Activated CD4-positive, alpha-beta T cell treated with anti-CD3 and anti-CD28 coated beads for 36 hours (primary cell): ENCODE results near the gene OR51E2. TPM values are rescaled to one million over a fixed set of nuclear protein-coding genes. Genes with fewer than 3 reads are reported as not detected.
"Not testable (repeated sequence)": the region's sequence is repeated elsewhere in the genome, so short reads cannot be mapped to it uniquely, and the experiment has no call there.

ENCODE experiments used
- ATAC-seq: fragments of 200-7000 bp; cut with Tn5 transposase; one replicate; pipeline ENCODE4 v1.10.0; 2021; ENCODE audit warnings: mild to moderate bottlenecking, moderate library complexity
- CTCF ChIA-PET: fragments of 350-600 bp; sonication (Branson Sonifier 250); formaldehyde crosslinking; loops from one replicate; lab custom pipeline; 2021; ENCODE audit warnings: antibody characterized with exemption; lab: Charles Lee
- POLR2A ChIA-PET: fragments of 350-600 bp; sonication (Branson Sonifier 250); formaldehyde crosslinking; loops from one replicate; lab custom pipeline; 2021; ENCODE audit warnings: antibody characterized with exemption, inconsistent platforms; lab: Charles Lee
- DNase-seq: peaks from one replicate; pipeline ENCODE4 v3.0.0-alpha.2; 2020
- H3K27ac Mint-ChIP-seq: one replicate; pipeline ENCODE4 v1.8.0; 2021; ENCODE audit warnings: mixed read lengths
- H3K27me3 Mint-ChIP-seq: one replicate; pipeline ENCODE4 v1.8.0; 2021; ENCODE audit warnings: mixed read lengths
- H3K36me3 Mint-ChIP-seq: one replicate; pipeline ENCODE4 v1.8.0; 2021; ENCODE audit warnings: low read depth, mixed read lengths
- H3K4me1 Mint-ChIP-seq: one replicate; pipeline ENCODE4 v1.8.0; 2021; ENCODE audit warnings: mixed read lengths
- H3K4me3 Mint-ChIP-seq: one replicate; pipeline ENCODE4 v1.8.0; 2021; ENCODE audit warnings: mild to moderate bottlenecking, moderate library complexity, mixed read lengths
- H3K9me3 Mint-ChIP-seq: one replicate; pipeline ENCODE4 v1.8.0; 2021; ENCODE audit warnings: low read depth, mixed read lengths
- intact Hi-C, 2 experiments: fragments of 100-400 bp; cut with DNase I in 1 of 2; cut with micrococcal nuclease in 1 of 2; formaldehyde crosslinking; loops; one replicate each; pipeline versions ENCODE4 v1.14.2 to v1.15.1; 2022 to 2024; cut with DNase I, micrococcal nuclease
- total RNA-seq, 2 experiments: library from RNA; stranded (reverse); gene quantifications; one replicate each; pipeline ENCODE4 v1.2.3, GENCODE V29; 2021

The OR51E2 gene, protein sequence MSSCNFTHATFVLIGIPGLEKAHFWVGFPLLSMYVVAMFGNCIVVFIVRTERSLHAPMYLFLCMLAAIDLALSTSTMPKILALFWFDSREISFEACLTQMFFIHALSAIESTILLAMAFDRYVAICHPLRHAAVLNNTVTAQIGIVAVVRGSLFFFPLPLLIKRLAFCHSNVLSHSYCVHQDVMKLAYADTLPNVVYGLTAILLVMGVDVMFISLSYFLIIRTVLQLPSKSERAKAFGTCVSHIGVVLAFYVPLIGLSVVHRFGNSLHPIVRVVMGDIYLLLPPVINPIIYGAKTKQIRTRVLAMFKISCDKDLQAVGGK
- not detected for total RNA-seq

DNA sequence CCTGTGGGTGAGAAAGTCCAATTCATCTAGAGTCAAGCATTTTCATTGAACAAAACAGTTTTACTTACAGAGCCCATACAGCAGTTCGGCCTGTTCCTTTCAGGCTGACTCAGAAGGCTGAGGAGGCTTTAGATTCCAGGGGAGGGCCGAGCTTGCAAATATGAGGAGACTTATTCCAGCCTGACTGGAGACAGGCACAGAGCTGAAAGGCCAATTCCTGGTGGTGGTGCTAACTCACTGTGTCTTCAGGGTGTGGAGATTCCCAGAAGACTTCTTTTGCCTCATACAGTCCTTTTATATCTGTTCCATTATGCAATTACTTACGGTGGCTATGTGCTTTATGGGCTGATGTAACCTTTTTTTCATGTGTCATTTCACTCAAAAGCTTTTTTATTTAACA, at the start of gene OR51E2:
OR51E2 (minus strand) TSS at position 269 of the 400 bp plus-strand sequence. CDS start 15,142 bp downstream, outside the sequence.
- no peak for DNase-seq

DNA sequence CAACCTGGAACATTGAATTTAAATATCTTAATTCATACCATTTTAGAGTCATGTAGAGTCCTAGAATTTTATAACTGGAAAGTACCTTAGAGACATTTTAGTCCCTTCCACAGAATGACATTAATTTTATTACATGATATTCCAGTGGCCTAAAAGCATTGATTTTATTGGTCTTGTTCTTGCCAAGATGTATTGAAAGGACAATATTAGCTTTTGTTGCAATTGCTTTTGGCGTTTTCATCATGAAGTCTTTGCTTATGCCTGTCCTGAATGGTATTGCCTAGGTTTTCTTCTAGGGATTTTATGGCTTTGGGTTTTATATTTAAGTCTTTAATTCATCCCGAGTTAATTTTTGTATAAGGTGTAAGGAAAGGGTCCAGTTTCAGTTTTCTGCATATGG, 43.1 kb upstream of the OR51E2 start:
- intact Hi-C loops, result no loop called here
- ATAC-seq, result no peak
- Mint-ChIP-seq H3K9me3 (no peaks in the 10 kb centered on the region), H3K27me3 (peaks cover 15% of the 10 kb centered on the region), H3K36me3 (no peaks in the 10 kb centered on the region), H3K4me3 (no peak overlapping the region), H3K4me1 (no peaks in the 10 kb centered on the region), H3K27ac (no peak overlapping the region)
- CTCF ChIA-PET, result no interaction called here
- DNase-seq, result no peak
- POLR2A ChIA-PET, result no interaction called here

More for the DNA sequence above, at the start of gene OR51E2:
- intact Hi-C loops, result no loop called here
- Mint-ChIP-seq H3K36me3 (no peaks in the 10 kb centered on the region), H3K4me3 (no peak within 1 kb of the TSS), H3K27me3 (peaks cover 10% of the 10 kb centered on the region), H3K9me3 (no peaks in the 10 kb centered on the region), H3K4me1 (no peaks in the 10 kb centered on the region), H3K27ac (no peak within 1 kb of the TSS)
- CTCF ChIA-PET, result interaction anchor here (1.3 kb wide), 1 partner anchor 60 kb away, joined by 3 read pairs; the partner anchor contains the start of gene OR51D1
- POLR2A ChIA-PET, result no interaction called here
- ATAC-seq, result no peak

DNA sequence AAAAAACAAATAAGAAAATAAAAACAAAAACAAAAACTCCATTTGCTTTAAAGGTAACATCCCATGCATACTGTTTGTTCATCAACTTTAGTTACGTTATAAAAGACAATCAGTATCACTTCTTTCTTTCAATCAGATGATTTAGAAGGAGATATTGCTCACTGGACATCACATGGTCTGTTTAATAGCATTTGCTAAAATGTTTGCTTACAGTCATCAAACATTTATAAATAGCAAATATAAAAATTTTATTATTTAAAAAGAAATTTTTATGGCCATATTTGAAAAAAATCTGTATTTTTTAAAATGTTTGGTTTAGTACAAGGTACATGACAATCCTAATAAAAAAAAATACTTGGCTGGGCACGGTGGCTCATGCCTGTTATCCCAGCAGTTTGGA, 29.5 kb upstream of the OR51E2 start:
- Mint-ChIP-seq H3K27me3 (no peaks in the 10 kb centered on the region), H3K36me3 (no peaks in the 10 kb centered on the region), H3K9me3 (no peaks in the 10 kb centered on the region), H3K4me3 (no peak overlapping the region), H3K27ac (no peak overlapping the region), H3K4me1 (no peaks in the 10 kb centered on the region)
- intact Hi-C loops, result no loop called here
- no peak for ATAC-seq
- ChIA-PET POLR2A (no interaction called here), CTCF (no interaction called here)
- no peak for DNase-seq

DNA sequence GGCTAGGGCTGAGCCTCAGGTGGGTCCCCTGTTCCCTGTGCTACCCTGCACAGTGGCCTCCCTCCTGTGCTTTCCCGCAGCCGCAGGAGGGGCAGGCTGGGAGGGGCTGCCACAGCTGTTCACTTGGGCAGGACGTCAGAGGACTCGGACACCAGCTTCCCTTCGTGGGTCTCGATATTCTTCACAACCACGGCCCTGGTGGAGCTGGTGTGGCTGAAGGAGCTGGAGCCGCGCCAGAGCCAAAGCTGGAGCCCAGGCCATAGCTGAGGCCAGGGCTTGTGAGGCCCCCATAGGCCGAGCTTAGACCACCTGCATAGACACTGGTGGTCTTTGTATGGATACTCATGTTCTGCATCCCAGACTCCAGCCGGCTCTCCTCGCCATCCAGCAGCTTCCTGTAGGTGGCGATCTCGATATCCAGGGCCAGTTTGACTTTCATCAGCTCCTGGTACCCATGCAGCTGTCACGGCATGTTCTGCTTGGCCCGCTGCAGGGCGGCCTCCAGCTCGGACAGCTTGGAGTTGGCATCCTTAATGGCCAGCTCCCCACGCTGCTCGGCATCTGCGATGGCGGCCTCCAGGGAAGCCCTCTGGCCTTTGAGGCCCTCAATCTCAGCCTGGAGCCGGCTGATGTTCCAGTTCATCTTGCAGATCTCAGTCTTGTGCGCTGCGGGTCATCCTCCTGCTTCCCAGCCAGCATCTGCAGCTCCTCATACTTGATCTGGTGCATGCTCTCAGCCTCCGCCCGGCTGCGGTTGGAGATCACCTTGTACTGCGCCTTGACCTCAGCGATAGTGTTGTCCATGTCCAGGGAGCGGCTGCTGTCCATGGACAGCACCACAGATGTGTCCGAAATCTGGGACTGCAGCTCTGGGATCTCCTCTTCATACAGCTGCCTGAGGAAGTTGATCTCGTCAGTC, 25.2 kb upstream of the OR51E2 start:
- H3K36me3 Mint-ChIP-seq, H3K27me3 Mint-ChIP-seq, H3K27ac Mint-ChIP-seq, H3K4me1 Mint-ChIP-seq, ATAC-seq, DNase-seq, intact Hi-C loops, H3K9me3 Mint-ChIP-seq, POLR2A ChIA-PET, CTCF ChIA-PET, H3K4me3 Mint-ChIP-seq: not testable (repeated sequence)

DNA sequence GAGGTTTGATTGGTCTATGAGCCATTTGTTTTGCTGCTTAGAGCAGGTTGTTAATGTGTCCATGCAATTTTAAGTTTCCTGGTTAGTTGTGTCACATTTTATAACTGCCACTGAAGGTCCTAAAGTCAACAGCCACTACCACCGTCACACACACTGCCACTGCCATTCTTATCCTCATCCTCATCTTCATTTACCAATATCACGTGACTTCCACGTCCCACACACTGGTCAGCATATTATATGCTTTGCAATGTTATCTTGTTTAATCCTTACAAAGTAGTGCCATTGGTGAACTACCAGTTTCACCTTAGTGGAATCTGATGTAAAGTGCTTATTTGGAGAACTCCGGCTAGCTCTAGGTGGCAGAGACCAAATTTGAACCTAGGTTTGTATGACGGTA, 16.6 kb upstream of the OR51E2 start:
- H3K27ac Mint-ChIP-seq, result no peak overlapping the region
- H3K27me3 Mint-ChIP-seq, result peaks cover 18% of the 10 kb centered on the region
- CTCF ChIA-PET, result no interaction called here
- no peaks in the 10 kb centered on the region for H3K4me1 Mint-ChIP-seq
- no peaks in the 10 kb centered on the region for H3K9me3 Mint-ChIP-seq
- H3K36me3 Mint-ChIP-seq, result no peaks in the 10 kb centered on the region
- POLR2A ChIA-PET, result no interaction called here
- no peak for ATAC-seq
- DNase-seq, result no peak
- H3K4me3 Mint-ChIP-seq, result no peak overlapping the region
- intact Hi-C loops, result loop anchor here in 1 of 2 experiments (2.0 kb wide), 1 partner anchor 21 kb away; no protein-coding TSS in a partner anchor

DNA sequence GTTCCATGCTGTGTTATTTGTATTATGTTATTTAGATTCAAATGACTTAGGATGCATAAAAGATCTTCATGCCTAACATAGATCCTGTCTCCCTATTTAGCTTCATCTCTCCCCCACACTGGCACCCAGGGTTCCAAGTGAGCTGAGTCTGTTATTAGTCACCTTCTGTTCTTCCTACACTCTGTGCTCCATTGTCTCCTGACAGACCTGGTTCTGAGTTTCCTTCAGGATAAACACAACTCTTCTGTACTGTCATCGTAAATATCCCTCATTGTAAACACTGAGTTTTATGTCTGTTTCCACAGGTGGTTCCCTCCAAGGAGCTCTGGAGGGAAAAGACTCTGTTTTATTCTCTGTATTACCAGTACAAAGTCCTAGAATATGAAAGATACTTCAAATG, 15.6 kb upstream of the OR51E2 start:
- intact Hi-C loops, result no loop called here
- H3K4me3 Mint-ChIP-seq, result no peak overlapping the region
- H3K36me3 Mint-ChIP-seq, result no peaks in the 10 kb centered on the region
- ChIA-PET POLR2A (no interaction called here), CTCF (no interaction called here)
- H3K27me3 Mint-ChIP-seq, result peaks cover 14% of the 10 kb centered on the region
- H3K27ac Mint-ChIP-seq, result no peak overlapping the region
- no peak for DNase-seq
- no peaks in the 10 kb centered on the region for H3K4me1 Mint-ChIP-seq
- no peak for ATAC-seq
- no peaks in the 10 kb centered on the region for H3K9me3 Mint-ChIP-seq

DNA sequence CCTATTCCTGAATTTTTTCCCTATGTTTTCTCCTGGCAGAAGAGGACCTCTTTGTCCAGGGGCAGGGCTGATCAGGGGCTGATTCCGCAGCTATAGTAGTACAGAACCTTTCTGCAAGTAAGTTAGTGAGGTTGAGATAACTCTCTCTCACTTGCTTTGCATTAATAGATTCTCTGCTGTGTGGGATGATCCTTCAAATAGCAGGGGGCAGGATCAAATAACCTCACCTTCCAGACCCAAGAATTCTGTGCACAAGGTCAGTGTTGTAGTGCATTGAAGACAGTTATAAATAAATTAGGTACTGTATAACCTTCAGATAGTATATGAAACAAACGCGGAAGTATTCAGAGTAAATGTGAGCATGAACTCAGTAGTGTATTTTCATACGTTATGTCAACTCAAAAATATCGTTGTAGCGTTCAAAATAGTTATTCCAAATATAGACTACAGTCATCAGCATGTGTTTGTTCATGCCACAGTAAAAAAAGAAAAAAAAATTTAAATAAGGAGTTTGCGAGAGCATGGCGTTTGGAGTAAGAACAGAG, 7.2 kb upstream of the OR51E2 start:
- intact Hi-C loops, result no loop called here
- no peak overlapping the region for H3K4me3 Mint-ChIP-seq
- ATAC-seq (no peak), DNase-seq (no peak)
- H3K27me3 Mint-ChIP-seq, result peaks cover 14% of the 10 kb centered on the region
- POLR2A ChIA-PET, result no interaction called here
- H3K4me1 Mint-ChIP-seq, result no peaks in the 10 kb centered on the region
- H3K36me3 Mint-ChIP-seq, result no peaks in the 10 kb centered on the region
- H3K9me3 Mint-ChIP-seq, result no peaks in the 10 kb centered on the region
- CTCF ChIA-PET, result no interaction called here
- H3K27ac Mint-ChIP-seq, result no peak overlapping the region

DNA sequence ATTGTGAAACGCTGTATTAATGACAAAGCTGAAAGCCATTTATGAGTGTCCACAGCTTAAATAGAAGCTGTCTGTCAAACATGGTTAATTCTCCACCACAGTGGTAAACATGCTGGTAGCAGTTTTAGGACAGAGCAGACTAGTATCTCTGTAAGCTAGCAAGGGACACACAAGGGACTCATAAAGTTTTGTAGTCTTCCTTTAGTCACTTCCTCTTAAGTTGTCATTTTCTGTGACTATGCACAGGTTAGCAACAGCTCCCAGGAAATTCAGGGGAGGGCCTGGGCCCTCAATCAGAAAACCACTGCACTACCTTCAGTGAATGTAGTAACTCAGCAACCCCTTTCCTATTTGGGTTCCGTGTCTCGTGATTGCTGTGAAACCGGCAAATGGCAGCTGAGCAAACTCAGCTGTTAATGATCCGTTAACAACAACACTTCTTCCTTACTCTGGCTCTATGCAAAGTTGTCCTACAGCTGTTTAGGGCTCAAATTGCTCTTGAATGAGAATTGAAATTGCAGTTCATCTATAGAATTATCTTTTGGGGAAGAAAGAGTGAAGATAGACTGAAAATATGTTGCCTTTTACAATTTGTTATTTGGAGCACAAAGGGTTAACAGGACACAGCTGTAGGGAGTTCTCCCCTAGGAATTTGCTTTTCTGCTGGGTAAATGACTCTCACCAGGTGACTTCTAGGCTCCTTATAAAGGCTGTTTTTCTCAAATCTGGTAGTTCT, 6.6 kb upstream of the OR51E2 start, which contains the start of gene MMP26:
MMP26 (plus strand) TSS at position 731 of the 736 bp plus-strand sequence.
- no peak within 1 kb of the TSS for H3K4me3 Mint-ChIP-seq
- intact Hi-C loops, result no loop called here
- H3K27ac Mint-ChIP-seq, result no peak within 1 kb of the TSS
- ATAC-seq (no peak), DNase-seq (no peak)
- no peaks in the 10 kb centered on the region for H3K36me3 Mint-ChIP-seq
- CTCF ChIA-PET, result no interaction called here
- H3K4me1 Mint-ChIP-seq, result no peaks in the 10 kb centered on the region
- H3K27me3 Mint-ChIP-seq, result peaks cover 12% of the 10 kb centered on the region
- POLR2A ChIA-PET, result no interaction called here
- H3K9me3 Mint-ChIP-seq, result no peaks in the 10 kb centered on the region

DNA sequence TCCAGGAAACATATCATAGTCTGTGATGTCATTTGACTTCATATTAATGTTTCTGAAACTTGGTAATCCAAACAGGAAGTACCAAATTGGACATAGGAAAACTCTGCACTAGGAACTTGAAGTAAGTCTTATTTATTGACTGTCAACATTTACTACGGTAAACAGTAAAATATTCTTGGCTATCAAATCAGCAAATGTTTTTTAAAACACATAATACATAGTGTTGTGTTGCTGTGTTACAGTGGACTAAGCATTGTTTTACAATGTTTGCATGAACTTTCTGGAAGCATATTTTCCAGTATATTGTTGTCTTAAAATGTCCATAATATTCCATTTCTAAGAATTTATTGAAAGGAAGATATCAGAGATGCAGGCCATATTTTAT, 2.8 kb upstream of the OR51E2 start:
- intact Hi-C loops, result no loop called here
- Mint-ChIP-seq H3K27ac (no peak overlapping the region), H3K9me3 (no peaks in the 10 kb centered on the region), H3K4me1 (no peaks in the 10 kb centered on the region), H3K36me3 (no peaks in the 10 kb centered on the region), H3K27me3 (peaks cover 10% of the 10 kb centered on the region), H3K4me3 (no peak overlapping the region)
- ATAC-seq (no peak), DNase-seq (no peak)
- ChIA-PET POLR2A (no interaction called here), CTCF (no interaction called here)

DNA sequence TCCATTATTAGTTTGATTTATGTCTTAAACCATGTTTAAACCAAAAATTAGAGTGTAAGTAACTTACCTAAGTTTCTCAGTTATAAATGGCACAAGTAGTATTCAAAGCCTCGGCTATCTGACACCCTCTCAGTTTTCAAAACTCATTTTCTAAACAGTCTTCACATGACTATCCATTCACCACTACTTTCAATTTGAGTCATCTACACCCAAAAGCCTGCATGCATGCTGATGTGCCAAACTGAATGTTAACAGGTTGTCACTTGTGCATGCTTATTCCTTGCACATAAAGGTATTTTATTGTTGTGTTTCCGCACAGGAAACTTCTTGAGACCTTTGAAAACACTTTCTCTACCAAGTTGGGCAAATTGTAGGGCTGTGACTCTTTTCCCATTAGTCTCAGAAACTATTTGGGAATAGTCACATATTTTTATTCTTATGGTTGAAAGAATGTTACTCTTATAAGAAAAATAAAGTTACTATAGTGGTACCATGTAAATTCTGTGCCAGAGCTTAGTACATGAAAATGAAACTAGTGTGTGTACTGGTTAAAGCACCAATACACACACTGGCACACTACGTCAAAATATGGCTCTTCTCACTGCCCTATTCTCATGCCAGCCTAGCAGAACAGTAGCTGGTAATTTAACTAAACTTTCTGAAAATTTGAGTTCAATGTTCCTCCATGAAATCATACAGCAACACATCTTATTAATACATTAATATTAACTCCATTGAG, 2.2 kb upstream of the OR51E2 start:
- intact Hi-C loops, result no loop called here
- DNase-seq (no peak), ATAC-seq (peak; percentile 33)
- H3K36me3 Mint-ChIP-seq, result no peaks in the 10 kb centered on the region
- H3K27ac Mint-ChIP-seq, result no peak overlapping the region
- CTCF ChIA-PET, result no interaction called here
- peaks cover 10% of the 10 kb centered on the region for H3K27me3 Mint-ChIP-seq
- POLR2A ChIA-PET, result no interaction called here
- H3K9me3 Mint-ChIP-seq, result no peaks in the 10 kb centered on the region
- no peaks in the 10 kb centered on the region for H3K4me1 Mint-ChIP-seq
- no peak overlapping the region for H3K4me3 Mint-ChIP-seq

DNA sequence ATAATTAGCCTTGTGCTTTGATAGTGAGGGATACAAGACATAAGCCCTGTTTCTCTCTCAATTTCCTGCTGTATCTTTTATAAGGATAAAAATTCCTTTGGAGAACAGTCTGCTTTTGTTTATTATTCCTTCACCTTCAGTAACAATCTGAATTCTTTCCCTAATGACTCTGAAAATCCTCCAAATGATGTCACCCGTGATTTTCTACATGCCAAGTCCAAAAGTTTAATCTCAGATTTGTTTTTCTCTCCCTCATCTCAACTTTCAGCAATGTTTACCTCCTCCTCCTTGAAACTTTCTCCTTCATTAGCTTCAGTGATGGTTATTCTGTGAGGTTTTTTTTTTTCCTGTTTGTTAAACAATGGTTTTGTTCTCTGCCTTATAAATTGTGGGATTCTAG, 2.2 kb downstream of the OR51E2 start:
- H3K36me3 Mint-ChIP-seq, result no peaks in the 10 kb centered on the region
- H3K27ac Mint-ChIP-seq, result no peak overlapping the region
- no peaks in the 10 kb centered on the region for H3K9me3 Mint-ChIP-seq
- ATAC-seq, result no peak
- no peak for DNase-seq
- H3K27me3 Mint-ChIP-seq, result peaks cover 13% of the 10 kb centered on the region
- ChIA-PET CTCF (no interaction called here), POLR2A (no interaction called here)
- H3K4me1 Mint-ChIP-seq, result no peaks in the 10 kb centered on the region
- no peak overlapping the region for H3K4me3 Mint-ChIP-seq
- intact Hi-C loops, result no loop called here
